Measurements from ENCODE around the gene FXYD4.
"Not testable (repeated sequence)": the region's sequence is repeated elsewhere in the genome, so short reads cannot be mapped to it uniquely, and the experiment has no call there.

The FXYD4 gene

GRCh38 chr10:43330049-43330823 is 41.2 kb upstream of the FXYD4 start:
- not testable (repeated sequence) for DNase-seq (ENCODE audit: low read depth); H3K4me3 ChIP-seq (ENCODE audit: control insufficient read depth, low read depth, low read length)

- DNase-seq (ENCODE audit: low read depth); H3K4me3 ChIP-seq (ENCODE audit: control insufficient read depth, low read depth, low read length): not testable (repeated sequence)
Observed at GRCh38 chr10:43330824-43331127, 40.7 kb upstream of the FXYD4 start.

- TF ChIP-seq, protein P1, sequence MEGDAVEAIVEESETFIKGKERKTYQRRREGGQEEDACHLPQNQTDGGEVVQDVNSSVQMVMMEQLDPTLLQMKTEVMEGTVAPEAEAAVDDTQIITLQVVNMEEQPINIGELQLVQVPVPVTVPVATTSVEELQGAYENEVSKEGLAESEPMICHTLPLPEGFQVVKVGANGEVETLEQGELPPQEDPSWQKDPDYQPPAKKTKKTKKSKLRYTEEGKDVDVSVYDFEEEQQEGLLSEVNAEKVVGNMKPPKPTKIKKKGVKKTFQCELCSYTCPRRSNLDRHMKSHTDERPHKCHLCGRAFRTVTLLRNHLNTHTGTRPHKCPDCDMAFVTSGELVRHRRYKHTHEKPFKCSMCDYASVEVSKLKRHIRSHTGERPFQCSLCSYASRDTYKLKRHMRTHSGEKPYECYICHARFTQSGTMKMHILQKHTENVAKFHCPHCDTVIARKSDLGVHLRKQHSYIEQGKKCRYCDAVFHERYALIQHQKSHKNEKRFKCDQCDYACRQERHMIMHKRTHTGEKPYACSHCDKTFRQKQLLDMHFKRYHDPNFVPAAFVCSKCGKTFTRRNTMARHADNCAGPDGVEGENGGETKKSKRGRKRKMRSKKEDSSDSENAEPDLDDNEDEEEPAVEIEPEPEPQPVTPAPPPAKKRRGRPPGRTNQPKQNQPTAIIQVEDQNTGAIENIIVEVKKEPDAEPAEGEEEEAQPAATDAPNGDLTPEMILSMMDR (conservative IDR thresholded peaks at IDR 0.05; ENCODE audit: control insufficient read depth, insufficient read depth, low read depth, low read length), result no peak
- DNase-seq (ENCODE audit: low read depth), result no peak
- no peak overlapping the region for H3K4me3 ChIP-seq (ENCODE audit: control insufficient read depth, low read depth, low read length)
Observed at GRCh38 chr10:43333653-43334052, 37.8 kb upstream of the FXYD4 start.

DNA sequence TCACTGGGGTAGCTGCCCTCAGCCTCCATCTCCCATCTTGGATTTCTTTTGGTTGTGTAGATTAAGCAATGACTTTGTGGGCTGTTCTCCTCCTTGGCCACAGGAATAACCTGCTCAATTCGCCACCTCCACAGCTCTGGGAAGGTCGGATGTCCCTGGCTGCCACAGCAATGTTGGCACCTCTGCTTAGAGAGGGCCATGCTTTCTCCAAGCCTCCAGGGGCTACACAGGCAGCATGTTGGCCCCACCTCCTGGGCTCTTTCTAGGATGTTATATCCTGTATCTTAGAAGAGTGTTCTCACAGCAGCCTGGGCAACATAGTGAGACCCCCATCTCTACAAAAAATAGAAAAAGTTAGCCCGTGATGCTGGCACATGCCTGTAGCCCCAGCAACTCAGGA is 35.4 kb upstream of the FXYD4 start:
- H3K4me3 ChIP-seq (ENCODE audit: control insufficient read depth, low read depth, low read length), result no peak overlapping the region
- no peak for DNase-seq (ENCODE audit: low read depth)
- TF ChIP-seq, protein P1 (conservative IDR thresholded peaks at IDR 0.05; ENCODE audit: control insufficient read depth, insufficient read depth, low read depth, low read length), result no peak

DNA sequence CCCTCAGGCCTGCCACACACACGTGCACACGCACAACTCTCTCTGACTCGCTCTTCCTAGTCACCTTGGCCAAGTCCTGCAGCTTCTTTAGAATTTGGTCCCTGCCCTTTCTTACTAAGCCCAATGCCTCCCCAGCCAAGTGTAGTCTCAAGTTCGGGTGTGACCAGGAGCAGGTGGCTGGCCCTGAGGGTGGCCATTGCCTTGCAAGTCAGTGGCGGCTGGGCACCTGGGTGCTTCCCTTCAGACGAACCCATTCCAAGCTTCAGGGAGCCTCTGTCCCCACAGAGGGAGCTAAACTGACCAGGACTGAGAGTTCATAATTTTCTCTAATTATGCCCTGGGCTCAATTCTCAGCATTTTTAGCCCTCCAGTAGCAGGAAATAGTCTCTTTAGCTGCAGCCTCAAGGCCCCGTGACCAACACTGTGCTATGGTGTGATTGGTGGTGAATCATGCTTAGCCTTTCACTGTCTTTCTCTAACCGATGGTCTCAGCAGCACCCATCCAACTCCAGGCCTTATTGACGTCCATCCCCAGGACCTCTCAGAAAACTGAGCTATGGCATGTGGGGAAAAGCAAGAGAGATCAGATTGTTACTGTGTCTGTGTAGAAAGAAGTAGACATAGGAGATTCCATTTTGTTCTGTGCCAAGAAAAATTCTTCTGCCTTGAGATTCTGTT is 34.7 kb upstream of the FXYD4 start:
- H3K4me3 ChIP-seq (ENCODE audit: control insufficient read depth, low read depth, low read length), result no peak overlapping the region
- TF ChIP-seq, protein P1 (conservative IDR thresholded peaks at IDR 0.05; ENCODE audit: control insufficient read depth, insufficient read depth, low read depth, low read length), result no peak
- no peak for DNase-seq (ENCODE audit: low read depth)

GRCh38 chr10:43337536-43337935 is 33.9 kb upstream of the FXYD4 start:
- not testable (repeated sequence) for DNase-seq (ENCODE audit: low read depth); H3K4me3 ChIP-seq (ENCODE audit: control insufficient read depth, low read depth, low read length)

DNA sequence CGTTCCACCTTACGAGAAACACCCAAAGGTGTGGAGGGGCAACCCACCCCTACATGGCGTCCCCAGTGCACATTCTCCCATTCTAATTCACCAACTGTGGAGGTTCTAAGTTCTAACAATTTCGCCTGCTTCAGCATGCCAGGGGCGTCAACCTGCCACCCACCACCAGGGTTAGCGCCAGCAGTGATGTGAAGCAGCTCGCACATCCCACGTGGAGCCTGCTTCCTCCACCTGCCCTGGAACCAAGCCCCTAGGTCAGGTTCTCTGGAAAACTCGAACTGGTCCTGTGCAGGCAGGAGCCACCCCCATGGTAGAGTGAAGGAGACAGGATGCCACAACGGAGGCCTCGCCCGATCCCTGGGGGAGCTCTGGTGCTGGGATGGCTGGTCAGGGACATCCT is 33.3 kb upstream of the FXYD4 start:
- no peak overlapping the region for H3K4me3 ChIP-seq (ENCODE audit: control insufficient read depth, low read depth, low read length)
- TF ChIP-seq, protein P1 (conservative IDR thresholded peaks at IDR 0.05; ENCODE audit: control insufficient read depth, insufficient read depth, low read depth, low read length), result no peak
- no peak for DNase-seq (ENCODE audit: low read depth)

DNA sequence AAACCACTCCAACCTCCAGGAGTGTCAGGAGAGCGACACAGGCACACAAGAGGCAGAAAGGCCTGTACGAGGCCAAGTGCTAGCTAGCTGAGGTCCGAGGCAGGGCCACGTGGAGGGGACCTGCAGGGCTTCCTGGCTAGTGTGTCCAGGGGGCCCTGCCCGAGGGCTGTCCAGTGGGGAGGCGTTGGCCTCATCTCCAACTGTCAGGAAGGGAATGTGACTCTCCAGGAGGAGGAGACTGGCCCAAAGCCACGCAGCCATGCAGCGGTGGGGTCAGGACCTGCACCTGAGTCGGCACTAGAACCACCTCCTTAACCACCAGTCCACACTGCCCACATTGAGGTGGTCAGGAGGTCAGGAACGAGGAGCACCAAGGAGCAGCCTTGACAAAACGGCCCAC is 32.3 kb upstream of the FXYD4 start:
- no peak for DNase-seq (ENCODE audit: low read depth)
- TF ChIP-seq, protein P1 (conservative IDR thresholded peaks at IDR 0.05; ENCODE audit: control insufficient read depth, insufficient read depth, low read depth, low read length), result no peak
- H3K4me3 ChIP-seq (ENCODE audit: control insufficient read depth, low read depth, low read length), result no peak overlapping the region
